ENCODE measurements around the gene ZC2HC1C. TPM values are rescaled to one million over a fixed set of nuclear protein-coding genes. Genes with fewer than 3 reads are reported as not detected.

Gene ZC2HC1C
- total RNA-seq, result 0.93 and 1.5 TPM in 2 replicates

- DNase-seq (ENCODE audit: extremely low read depth, low read depth, low spot score), result no peak
Observed at GRCh38 chr14:75069121-75069810, at the start of gene ZC2HC1C. Gene ZC2HC1C (plus strand): TSS chr14:75069641. CDS start chr14:75070574, 933 bp downstream.

DNA sequence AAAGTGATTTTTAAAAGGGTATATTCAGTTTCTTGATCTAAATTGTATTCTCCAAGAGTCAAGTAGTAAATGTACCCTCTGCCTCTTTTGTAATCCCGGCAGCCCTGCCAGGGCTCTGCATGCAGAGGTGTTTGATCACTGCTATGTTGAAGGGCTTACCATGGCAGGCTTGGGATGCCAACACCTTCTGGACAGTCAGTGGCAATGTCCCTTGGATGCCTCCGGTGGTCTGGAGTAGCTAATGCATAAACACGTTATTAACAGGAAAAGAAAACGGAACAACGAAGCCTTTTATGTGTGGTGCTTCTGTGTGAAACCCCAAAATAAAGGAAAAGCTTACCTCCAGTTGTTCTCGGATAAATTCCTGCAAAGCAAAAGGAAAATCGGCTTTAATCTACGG, 46.8 kb upstream of the ZC2HC1C start:
- DNase-seq (ENCODE audit: extremely low read depth, low read depth, low spot score), result no peak

DNA sequence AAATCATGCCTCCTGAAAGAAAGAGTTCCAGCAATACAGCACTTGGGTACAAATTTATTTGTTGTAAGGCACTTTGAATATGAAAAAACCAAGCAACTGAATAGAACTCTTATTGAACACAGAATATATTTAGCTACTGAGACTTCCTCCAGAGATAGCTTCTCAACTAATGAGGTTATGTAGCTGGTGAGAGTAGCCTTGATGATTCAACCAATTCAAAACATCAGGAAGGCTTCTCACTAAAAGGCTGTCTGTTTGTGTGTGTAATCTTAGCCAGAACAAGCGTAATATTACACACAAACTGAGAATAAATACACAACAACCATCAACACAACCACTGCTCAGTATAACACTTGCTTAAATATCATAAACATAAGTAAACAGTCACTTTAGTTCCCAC, 46.3 kb upstream of the ZC2HC1C start:
- no peak for DNase-seq (ENCODE audit: extremely low read depth, low read depth, low spot score)

- DNase-seq (ENCODE audit: extremely low read depth, low read depth, low spot score), result no peak
Observed at GRCh38 chr14:75025082-75025481, 44.4 kb upstream of the ZC2HC1C start.

GRCh38 chr14:75025876-75026275, 43.6 kb upstream of the ZC2HC1C start:
- DNase-seq (ENCODE audit: extremely low read depth, low read depth, low spot score), result no peak

DNA sequence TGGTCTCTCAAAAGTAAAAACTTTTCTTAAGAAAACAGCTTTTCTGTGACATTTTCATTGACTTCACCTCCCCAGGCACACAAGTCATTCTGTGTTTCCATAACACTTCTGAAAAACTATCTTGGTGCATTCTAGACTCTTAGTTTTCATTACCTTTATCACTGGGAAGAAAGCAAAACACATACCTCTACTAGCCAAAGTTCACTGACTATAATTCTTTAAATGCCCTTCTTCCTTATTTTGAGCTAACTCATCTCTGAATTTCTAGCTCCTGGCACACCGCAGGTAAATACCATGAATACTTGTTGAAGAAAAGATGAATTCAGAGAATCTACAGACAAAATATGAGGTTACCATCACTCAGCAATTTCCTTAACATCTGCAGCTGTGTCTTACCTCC, 39.3 kb upstream of the ZC2HC1C start:
- no peak for DNase-seq (ENCODE audit: extremely low read depth, low read depth, low spot score)

DNA sequence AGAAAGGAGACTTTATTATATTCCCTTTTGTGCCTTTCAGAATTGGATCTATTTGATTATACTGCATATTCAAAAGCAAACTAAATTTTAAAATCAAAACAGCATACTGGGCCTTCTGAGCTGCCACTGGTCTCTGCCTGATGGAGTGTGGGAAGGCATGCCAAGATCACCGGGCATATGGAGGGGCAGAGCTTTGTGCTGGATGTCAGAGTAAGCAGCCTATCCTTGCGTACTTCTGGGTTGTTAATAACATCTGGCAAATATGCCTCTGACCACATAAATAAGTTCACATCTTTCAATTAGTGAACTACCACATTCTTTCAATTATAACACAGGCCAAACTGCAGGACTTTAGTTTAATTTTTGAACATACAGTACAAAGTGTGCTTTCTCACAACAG, 36.5 kb upstream of the ZC2HC1C start:
- DNase-seq (ENCODE audit: extremely low read depth, low read depth, low spot score), result no peak

DNA sequence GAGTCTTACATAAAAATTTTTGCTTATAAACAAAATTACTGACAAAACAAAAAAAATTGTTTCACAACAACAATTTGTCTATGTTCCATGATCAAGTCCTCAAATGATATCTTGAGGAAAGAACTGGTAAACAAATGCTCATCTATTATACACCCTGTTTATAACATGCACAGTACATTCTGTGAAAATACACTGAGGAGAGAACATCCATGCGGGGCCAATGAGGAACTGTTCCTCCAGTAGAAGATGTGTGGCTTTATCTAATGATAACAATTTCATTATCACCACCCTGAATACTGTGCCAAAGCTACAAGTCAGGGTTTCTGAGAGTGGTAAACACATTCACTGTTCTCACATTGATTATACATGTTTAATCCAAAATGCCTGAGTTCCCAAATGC, 28.9 kb upstream of the ZC2HC1C start:
- no peak for DNase-seq (ENCODE audit: extremely low read depth, low read depth, low spot score)

DNA sequence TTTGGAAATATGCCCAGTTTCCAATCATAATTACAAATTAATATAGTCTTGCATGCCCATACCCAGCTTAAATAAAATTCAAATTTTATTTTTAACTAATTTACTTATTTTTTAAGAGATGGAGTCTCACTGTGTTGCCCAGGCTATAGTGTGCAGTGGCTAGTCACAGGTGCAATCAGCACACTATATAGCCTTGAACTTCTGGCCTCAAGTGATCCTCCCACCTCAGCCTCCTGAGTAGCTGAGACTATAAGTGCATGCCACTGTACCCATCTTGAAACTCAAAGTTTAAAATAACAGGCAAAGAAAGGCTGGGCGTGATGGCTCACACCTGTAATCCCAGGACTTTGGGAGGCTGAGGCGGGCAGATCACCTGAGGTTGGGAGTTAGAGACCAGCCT, 28.5 kb upstream of the ZC2HC1C start:
- no peak for DNase-seq (ENCODE audit: extremely low read depth, low read depth, low spot score)

DNA sequence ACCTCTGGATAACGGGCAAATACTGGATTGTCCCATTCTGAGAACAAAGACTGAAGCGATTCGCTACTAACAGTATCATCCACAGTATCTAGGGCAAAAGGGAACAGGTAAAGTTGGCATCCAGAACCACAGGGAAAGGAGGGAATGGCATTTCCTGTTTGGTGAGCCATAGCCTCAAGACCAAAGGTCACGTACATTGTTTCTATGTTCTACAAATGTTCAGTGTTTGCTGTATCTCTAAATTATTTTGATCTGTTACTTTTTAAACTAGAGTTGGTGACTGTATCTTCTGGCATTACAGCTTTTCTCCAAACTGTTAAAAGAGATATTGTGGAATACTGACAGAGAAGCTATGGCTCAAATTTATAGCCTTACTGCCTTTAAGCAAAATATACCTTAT, 27.8 kb upstream of the ZC2HC1C start:
- DNase-seq (ENCODE audit: extremely low read depth, low read depth, low spot score), result no peak

DNA sequence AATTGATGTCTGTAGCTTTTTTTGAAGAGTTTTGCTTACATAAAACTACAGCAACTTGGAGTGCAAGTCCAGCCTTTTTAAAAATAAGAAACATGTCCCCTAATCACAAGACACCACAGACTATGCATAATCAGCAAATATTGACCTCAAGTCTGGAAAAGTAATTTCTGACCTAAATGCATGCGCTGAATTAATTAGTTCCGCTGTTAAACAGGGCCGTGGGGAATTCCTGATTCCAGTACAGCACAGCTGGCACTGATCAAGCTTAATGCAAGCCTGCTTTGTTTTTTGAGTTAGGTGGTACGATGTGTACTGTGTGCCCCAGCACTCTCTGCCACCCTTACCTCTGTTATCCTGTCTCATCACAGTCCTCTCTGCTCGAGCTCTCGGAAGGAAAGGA, 27.4 kb upstream of the ZC2HC1C start:
- no peak for DNase-seq (ENCODE audit: extremely low read depth, low read depth, low spot score)

DNA sequence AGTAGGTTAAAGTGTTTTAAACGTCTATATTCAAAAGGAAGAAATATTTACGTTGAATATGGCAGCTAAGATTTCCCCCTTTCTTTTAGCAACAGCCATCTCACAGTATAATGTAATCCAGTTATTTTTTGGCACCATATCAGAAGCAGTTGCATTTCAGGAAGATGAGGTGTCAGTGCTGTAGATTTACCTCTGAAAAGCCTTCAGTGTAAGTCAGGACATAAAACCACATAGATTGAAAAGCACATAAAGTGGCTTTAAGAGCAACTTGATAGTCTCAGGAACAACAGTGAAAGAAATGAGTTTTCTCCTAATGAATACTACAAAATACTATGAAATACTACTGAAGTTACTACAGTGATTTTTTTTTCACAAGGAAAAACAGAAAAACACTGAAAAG, 25.1 kb upstream of the ZC2HC1C start:
- no peak for DNase-seq (ENCODE audit: extremely low read depth, low read depth, low spot score)

DNA sequence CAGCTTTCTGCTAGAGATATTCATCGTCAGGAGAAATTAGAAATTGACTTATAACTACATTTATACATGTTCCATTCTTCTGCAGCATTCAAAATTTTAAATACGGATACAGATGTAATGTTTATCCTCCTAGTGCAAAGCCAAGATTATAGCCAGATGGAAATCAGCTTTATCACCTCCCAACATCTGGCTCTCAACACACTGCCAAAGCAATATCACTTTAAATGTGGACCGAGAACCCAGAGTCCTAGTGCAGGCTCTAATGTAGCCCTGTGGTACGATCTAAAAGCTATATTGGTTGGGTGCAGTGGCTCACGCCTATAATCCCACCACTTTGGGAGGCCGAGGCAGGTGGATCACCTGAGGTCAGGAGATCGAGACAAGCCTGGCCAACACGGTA, 24.7 kb upstream of the ZC2HC1C start:
- no peak for DNase-seq (ENCODE audit: extremely low read depth, low read depth, low spot score)

- no peak for DNase-seq (ENCODE audit: extremely low read depth, low read depth, low spot score)
Observed at GRCh38 chr14:75046275-75046674, 23.2 kb upstream of the ZC2HC1C start.

DNA sequence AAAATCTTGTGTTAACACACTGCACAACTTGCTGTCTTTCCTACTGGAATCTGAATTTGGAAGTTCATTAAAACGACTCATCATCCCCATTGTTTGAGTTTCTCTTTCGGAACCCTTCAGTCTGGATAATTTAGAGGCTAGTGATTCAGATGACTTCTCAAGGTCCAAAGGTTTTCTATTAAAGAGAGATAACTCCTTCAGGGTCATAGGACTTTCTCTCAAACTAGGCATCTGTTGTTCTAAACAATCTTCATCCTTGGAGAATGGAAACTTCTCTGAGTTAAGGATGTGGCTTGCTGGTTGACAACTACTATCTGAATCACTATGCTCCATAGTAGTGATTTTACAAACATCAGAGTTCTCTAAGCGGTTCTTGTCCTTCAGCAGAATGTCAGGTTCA, 22.5 kb upstream of the ZC2HC1C start:
- DNase-seq (ENCODE audit: extremely low read depth, low read depth, low spot score), result no peak

DNA sequence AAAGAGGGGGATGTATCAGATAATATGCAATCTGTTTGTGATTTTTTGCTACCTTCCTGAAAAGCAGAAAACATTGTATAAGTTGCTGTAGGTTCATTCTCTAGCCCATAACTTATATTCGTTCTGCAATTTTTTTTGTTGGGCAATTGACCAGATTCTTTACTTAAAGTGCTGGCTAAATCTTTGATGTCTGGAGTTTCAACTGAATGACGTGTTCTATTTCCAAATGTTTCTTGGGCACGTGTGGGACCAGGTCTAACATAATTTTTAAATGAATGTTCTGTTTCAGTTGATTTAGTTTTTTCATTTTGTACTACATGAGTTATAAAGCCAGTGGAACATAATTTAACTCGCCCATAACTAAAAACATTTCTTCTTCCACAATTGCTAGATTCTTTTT, 21.9 kb upstream of the ZC2HC1C start:
- DNase-seq (ENCODE audit: extremely low read depth, low read depth, low spot score), result no peak

DNA sequence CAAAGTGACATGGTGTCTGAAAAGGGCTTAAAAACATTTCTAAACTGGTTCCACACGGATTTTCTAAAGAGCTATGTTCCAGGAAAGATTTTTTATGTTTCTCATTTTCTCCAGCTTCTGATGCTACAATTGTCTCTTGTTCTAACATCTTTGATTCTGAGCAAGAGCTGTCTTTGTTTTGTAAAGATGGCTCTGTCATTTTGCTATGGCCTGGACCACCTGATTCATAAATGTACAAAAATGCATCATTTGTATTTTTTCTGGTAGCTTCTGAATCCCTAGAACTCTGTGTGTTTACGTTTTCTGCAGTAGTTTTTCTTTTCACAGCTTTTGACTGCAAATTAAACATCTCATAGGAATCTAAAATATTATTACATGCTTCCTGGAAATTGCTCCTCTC, 21.3 kb upstream of the ZC2HC1C start:
- no peak for DNase-seq (ENCODE audit: extremely low read depth, low read depth, low spot score)

DNA sequence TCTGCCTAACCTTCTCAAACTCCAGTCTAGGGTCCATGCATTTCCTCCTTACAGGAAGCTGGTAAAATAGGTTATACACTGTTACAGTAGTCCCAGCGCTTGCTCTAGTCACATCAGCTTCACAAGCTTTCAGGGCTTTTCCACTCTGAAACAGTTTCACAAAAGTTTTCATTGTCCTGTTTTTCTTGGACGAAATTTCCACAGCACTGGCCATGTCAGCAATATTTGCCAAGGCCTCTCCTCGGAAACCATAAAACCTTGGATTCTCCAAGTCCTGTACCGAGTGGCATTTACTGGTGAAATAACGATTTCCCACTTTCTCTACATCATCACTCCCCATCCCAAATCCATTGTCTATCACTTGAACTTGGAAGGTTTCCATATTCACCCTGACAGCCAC, 20.3 kb upstream of the ZC2HC1C start:
- no peak for DNase-seq (ENCODE audit: extremely low read depth, low read depth, low spot score)

- DNase-seq (ENCODE audit: extremely low read depth, low read depth, low spot score), result no peak
Observed at GRCh38 chr14:75049731-75050201, 19.7 kb upstream of the ZC2HC1C start.

GRCh38 chr14:75050852-75051555, 18.4 kb upstream of the ZC2HC1C start, which contains the start of gene MLH3:
Gene MLH3 (minus strand): TSS chr14:75051467. CDS start chr14:75049655, 1,812 bp downstream.
- no peak for DNase-seq (ENCODE audit: extremely low read depth, low read depth, low spot score)

GRCh38 chr14:75051556-75051899, 17.9 kb upstream of the ZC2HC1C start:
- DNase-seq (ENCODE audit: extremely low read depth, low read depth, low spot score), result no peak

All from glomerular endothelial cell (primary cell).